Measurements from ENCODE around the gene MLH3.

GRCh38 chr14:75044322-75044721 lies 6.9 kb downstream of the MLH3 start:
- TF ChIP-seq CTCF (IDR thresholded peaks at IDR 0.05) (no peak), EP300 (IDR thresholded peaks at IDR 0.05) (no peak), POLR2A (IDR thresholded peaks at IDR 0.05) (no peak)

Measured in ovary (tissue), 3 donors.